Gastroesophageal sphincter (tissue), 4 donors: ENCODE data around the gene ADGRG7. TPM values are rescaled to one million over a fixed set of nuclear protein-coding genes. Genes with fewer than 3 reads are reported as not detected.

Experiments used
- ATAC-seq: fragments of 150-250 bp; one replicate; pipeline ENCODE4 v1.9.1; 2016; ENCODE audit warnings: mild to moderate bottlenecking, moderate library complexity
- H3K27ac ChIP-seq, 4 donors: fragments of 200-600 bp; sonication (generic) in 3 of 4; 1 replicate in 3 of 4; 2 replicates in 1 of 4; pipeline ENCODE4 v1.5.1; 2016 to 2019
- H3K27me3 ChIP-seq: fragments of 200-600 bp; sonication (generic); one replicate; pipeline ENCODE4 v1.5.1; 2019
- H3K36me3 ChIP-seq, 2 donors: fragments of 200-600 bp; sonication (generic); one replicate each; pipeline ENCODE4 v1.5.1; 2019; ENCODE audit warnings: control low read depth in 1 of 2
- H3K4me1 ChIP-seq, 3 donors: fragments of 200-600 bp; sonication (generic); 1 replicate in 2 of 3; 2 replicates in 1 of 3; pipeline ENCODE4 v1.5.1; 2016 to 2019; ENCODE audit warnings: control low read depth in 2 of 3
- H3K4me3 ChIP-seq, 2 donors: fragments of 200-600 bp; sonication (generic); one replicate each; pipeline ENCODE4 v1.5.1; 2019; ENCODE audit warnings: mild to moderate bottlenecking in 1 of 2, moderate library complexity in 1 of 2
- H3K9me3 ChIP-seq, 3 donors: fragments of 200-600 bp; sonication (generic); one replicate each; pipeline ENCODE4 v1.5.1; 2017 to 2019; ENCODE audit warnings: control low read depth in 2 of 3
- EP300 ChIP-seq: sonication (generic); formaldehyde crosslinking; IDR thresholded peaks from one replicate; pipeline ENCODE4 v1.6.1; 2017; ENCODE audit warnings: antibody characterized with exemption, mild to moderate bottlenecking
- POLR2A ChIP-seq, 2 donors: fragments of 450-650 bp; IDR thresholded peaks; one replicate each; pipeline ENCODE4 v1.6.1; 2017; ENCODE audit warnings: antibody characterized with exemption in 2 of 2, mild to moderate bottlenecking in 2 of 2, moderate library complexity in 1 of 2
- POLR2AphosphoS5 ChIP-seq: sonication (generic); formaldehyde crosslinking; IDR thresholded peaks from one replicate; pipeline ENCODE4 v1.6.1; 2017; ENCODE audit warnings: antibody characterized with exemption
- WGBS, 2 donors: methylation state at CpG; one replicate each; pipeline ENCODE4 v1.1.5; 2018; ENCODE audit warnings: low coverage in 1 of 2; 5-methylcytosine and 5-hydroxymethylcytosine counted together
- total RNA-seq, 4 donors: library from RNA; depleted of rRNA; stranded (reverse); fragments of >200 nt; gene quantifications; one replicate each; pipeline ENCODE4 v1.1.0, GENCODE V29; 2016
- TF ChIP-seq, protein P1 (sequence below), 4 experiments: fragments of 200-600 bp in 2 of 4; fragments of 450-650 bp in 2 of 4; sonication (generic) in 1 of 4; IDR thresholded peaks; one replicate each; pipeline ENCODE4 v1.5.1; 2017 to 2019; ENCODE audit warnings: antibody characterized with exemption in 4 of 4, mild to moderate bottlenecking in 2 of 4, moderate library complexity in 2 of 4

The ADGRG7 gene
- total RNA-seq, 4 donors from 2014 or later = 0.13 TPM; not detected in 3

DNA sequence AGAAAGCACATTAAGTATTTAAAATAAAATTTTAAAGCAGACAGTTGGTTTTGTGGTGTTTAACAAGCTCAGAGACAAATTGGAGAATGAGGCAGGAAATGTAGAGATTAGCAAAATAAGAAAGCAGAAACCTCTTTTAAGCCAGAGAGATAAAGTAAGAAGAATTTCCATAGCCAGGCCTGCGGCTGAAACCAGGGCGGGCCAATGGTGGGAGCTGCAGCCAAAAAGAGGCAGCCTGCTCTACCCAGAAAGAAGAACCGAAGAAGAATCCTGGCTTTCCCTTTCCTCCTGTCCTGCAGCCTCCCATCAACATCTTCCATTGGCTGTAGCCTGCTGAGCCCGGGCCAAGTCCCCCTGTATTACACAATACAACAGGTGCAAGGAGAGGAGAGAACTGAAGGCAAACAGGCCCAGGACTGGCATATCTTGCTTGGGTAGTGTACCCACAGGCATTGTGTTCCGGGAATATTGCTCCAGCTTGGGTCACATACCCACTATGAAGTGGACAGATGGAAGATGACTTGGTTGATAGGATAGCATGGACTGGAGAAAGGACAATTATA, 88.4 kb downstream of the ADGRG7 start:
- H3K27ac ChIP-seq = no peak overlapping the region
- no peak overlapping the region for H3K4me3 ChIP-seq
- H3K36me3 ChIP-seq = no peaks in the 10 kb centered on the region
- no peak for TF ChIP-seq POLR2AphosphoS5
- no peak for TF ChIP-seq POLR2A (IDR thresholded peaks at IDR 0.05)
- no peak for TF ChIP-seq EP300
- TF ChIP-seq, protein P1, sequence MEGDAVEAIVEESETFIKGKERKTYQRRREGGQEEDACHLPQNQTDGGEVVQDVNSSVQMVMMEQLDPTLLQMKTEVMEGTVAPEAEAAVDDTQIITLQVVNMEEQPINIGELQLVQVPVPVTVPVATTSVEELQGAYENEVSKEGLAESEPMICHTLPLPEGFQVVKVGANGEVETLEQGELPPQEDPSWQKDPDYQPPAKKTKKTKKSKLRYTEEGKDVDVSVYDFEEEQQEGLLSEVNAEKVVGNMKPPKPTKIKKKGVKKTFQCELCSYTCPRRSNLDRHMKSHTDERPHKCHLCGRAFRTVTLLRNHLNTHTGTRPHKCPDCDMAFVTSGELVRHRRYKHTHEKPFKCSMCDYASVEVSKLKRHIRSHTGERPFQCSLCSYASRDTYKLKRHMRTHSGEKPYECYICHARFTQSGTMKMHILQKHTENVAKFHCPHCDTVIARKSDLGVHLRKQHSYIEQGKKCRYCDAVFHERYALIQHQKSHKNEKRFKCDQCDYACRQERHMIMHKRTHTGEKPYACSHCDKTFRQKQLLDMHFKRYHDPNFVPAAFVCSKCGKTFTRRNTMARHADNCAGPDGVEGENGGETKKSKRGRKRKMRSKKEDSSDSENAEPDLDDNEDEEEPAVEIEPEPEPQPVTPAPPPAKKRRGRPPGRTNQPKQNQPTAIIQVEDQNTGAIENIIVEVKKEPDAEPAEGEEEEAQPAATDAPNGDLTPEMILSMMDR (IDR thresholded peaks at IDR 0.05) = no peak
- H3K4me1 ChIP-seq = no peaks in the 10 kb centered on the region
- ATAC-seq = no peak
- 20 to 57% methylated on average over 1 to 5 of the region's 5 CpGs for WGBS, 2 donors
- peaks cover 30% of the 10 kb centered on the region for H3K27me3 ChIP-seq
- no peaks in the 10 kb centered on the region for H3K9me3 ChIP-seq

DNA sequence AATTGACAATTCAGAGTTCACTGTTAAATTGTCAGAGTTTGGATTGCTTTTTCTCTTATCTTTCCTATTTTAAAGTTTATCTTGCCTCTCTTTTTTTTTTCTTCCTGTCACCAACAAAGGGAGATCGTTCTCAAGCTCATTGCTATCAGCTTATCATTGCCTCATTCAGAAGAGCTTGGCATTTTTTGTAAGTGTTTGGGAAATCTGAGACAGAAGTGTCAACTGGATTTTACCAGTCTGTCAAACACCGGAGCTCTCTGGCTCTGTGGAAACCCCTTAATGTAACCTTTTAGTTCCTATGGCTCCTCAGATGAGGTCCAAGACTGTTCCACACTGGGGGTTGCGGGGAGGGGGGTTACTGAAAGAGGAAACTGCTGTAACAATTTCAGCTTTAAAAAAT, 89.3 kb downstream of the ADGRG7 start:
- Histone ChIP-seq H3K4me1 (no peaks in the 10 kb centered on the region), H3K27me3 (peaks cover 23% of the 10 kb centered on the region), H3K27ac (no peak overlapping the region), H3K36me3 (no peaks in the 10 kb centered on the region), H3K9me3 (no peaks in the 10 kb centered on the region), H3K4me3 (no peak overlapping the region)
- TF ChIP-seq, protein P1 (IDR thresholded peaks at IDR 0.05) = no peak
- TF ChIP-seq POLR2AphosphoS5 (no peak), POLR2A (IDR thresholded peaks at IDR 0.05) (no peak), EP300 (no peak)
- 3 to 18% methylated on average over 2 to 3 of the region's 3 CpGs for WGBS, 2 donors
- no peak for ATAC-seq

DNA sequence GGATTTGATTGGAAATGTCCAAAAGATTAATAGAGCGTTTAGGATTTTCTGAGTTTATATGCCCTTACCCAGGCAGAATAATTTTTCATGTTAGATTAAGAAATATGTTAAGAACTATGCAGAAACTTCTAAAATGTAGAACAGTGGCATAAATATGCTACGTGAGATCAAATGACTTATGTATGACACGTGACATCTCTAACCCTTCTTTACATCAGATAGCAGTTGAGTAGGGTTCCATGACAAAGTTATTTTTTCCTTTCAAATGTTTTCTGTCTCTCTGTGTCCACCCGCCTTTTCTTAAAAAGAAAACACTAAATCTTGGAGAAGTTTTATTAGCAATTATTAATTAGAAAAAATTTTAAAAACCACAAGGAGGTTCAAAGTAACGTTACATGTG, 91.3 kb downstream of the ADGRG7 start:
- WGBS, 2 donors = 77 to 80% methylated on average over 4 to 5 of the region's 5 CpGs
- no peaks in the 10 kb centered on the region for H3K9me3 ChIP-seq
- H3K27me3 ChIP-seq = peaks cover 17% of the 10 kb centered on the region
- ATAC-seq = no peak
- no peak for TF ChIP-seq POLR2AphosphoS5
- no peak for TF ChIP-seq EP300
- TF ChIP-seq, protein P1 (IDR thresholded peaks at IDR 0.05) = no peak
- no peak for TF ChIP-seq POLR2A (IDR thresholded peaks at IDR 0.05)
- H3K4me1 ChIP-seq = no peaks in the 10 kb centered on the region
- no peaks in the 10 kb centered on the region for H3K36me3 ChIP-seq
- H3K27ac ChIP-seq = no peak overlapping the region
- no peak overlapping the region for H3K4me3 ChIP-seq

DNA sequence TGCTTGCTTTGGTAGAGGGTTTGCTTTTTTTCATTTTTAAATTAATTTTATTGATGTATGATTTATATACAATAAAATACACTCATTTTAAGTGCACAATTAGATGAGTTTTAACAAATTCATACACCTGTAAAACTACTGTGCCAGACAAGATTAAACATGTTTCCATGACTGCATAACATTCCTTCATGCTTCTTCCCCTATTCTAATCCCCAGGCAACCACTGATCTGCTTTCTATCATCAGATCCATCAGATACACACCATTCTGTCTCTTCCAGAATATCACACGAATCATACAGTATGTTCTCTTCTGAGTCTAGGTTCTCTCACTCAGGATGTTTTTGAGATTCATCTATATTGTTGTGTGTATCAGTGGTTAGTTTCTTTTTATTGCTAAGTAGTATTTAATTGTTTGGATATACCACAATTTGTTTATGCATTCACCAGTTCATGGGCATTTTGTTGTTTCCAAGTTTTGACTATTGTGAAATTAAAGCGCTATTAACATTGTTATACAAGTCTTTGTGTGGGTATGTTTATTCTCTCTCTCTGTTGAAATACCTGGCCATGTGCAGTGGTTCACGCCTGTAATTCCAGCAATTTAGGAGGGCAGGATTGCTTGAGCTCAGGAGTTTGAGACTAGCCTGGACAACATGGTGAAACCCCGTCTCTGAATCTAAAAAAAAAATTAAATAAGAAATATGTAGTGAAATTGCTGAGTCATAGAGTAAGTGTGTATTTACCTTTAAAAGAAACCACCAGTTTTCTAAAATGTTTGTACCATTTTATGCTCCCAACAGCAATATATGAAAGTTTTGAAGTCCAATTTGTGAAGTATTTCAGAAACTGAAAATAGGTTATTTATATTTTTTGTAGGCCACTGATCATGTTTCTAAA, 92.9 kb downstream of the ADGRG7 start:
- Histone ChIP-seq H3K4me3 (no peak overlapping the region), H3K27me3 (peaks cover 8% of the 10 kb centered on the region), H3K4me1 (no peaks in the 10 kb centered on the region), H3K9me3 (no peaks in the 10 kb centered on the region), H3K36me3 (no peaks in the 10 kb centered on the region), H3K27ac (no peak overlapping the region)
- TF ChIP-seq POLR2A (IDR thresholded peaks at IDR 0.05) = no peak
- no peak for TF ChIP-seq EP300
- TF ChIP-seq POLR2AphosphoS5 = no peak
- TF ChIP-seq, protein P1 (IDR thresholded peaks at IDR 0.05) = no peak
- ATAC-seq = no peak
- 53 to 71% methylated on average over 3 to 4 of the region's 4 CpGs for WGBS, 2 donors

DNA sequence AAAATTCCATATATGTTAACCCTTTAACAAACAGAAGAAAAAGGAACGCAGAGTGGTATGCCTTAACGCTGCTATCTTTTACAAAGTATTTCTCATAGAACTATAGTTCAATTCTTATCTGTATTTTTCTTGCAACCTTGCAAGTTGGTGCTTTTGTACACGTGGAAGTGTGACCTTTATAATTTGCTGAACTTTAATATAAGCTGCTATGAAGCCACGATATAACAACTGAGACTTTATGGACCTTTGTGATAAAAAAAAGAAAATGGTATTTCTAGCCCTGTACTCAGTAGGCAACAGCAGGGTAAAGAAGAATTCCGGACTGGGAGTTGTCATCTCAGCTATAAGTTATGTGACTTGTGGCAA, 93.6 kb downstream of the ADGRG7 start:
- TF ChIP-seq, protein P1 (IDR thresholded peaks at IDR 0.05) = no peak
- TF ChIP-seq EP300 (no peak), POLR2AphosphoS5 (no peak), POLR2A (IDR thresholded peaks at IDR 0.05) (no peak)
- Histone ChIP-seq H3K36me3 (no peaks in the 10 kb centered on the region), H3K27me3 (peaks cover 1% of the 10 kb centered on the region), H3K4me1 (no peaks in the 10 kb centered on the region), H3K27ac (no peak overlapping the region), H3K4me3 (no peak overlapping the region), H3K9me3 (no peaks in the 10 kb centered on the region)
- 75 to 87% methylated on average over 4 to 5 of the region's 5 CpGs for WGBS, 2 donors
- no peak for ATAC-seq
